ENCODE results near the gene SMARCA5.
A peak's percentile ranks its signal among the peaks of the same experiment; 100 is the strongest.

Gene SMARCA5

GRCh38 chr4:143531788-143532491 is 18.4 kb downstream of the SMARCA5 start:
- no peak for DNase-seq (ENCODE audit: low spot score)

GRCh38 chr4:143538979-143539669 is 25.6 kb downstream of the SMARCA5 start:
- no peak for DNase-seq (ENCODE audit: low spot score)

GRCh38 chr4:143539670-143540023 is 26.1 kb downstream of the SMARCA5 start:
- no peak for DNase-seq (ENCODE audit: low spot score)

GRCh38 chr4:143549928-143550327 is 36.4 kb downstream of the SMARCA5 start:
- DNase-seq (ENCODE audit: low spot score) = no peak

- DNase-seq (ENCODE audit: low spot score) = no peak
Measured at GRCh38 chr4:143554728-143555597, 41.5 kb downstream of the SMARCA5 start.

- DNase-seq (ENCODE audit: low spot score) = no peak
Measured at GRCh38 chr4:143555676-143556075, 42.2 kb downstream of the SMARCA5 start.

- no peak for DNase-seq (ENCODE audit: low spot score)
Measured at GRCh38 chr4:143558286-143558685, 44.8 kb downstream of the SMARCA5 start.

GRCh38 chr4:143558823-143559756 is 45.6 kb downstream of the SMARCA5 start:
- peak; percentile 68 for DNase-seq (ENCODE audit: low spot score)

GRCh38 chr4:143559757-143560147 is 46.2 kb downstream of the SMARCA5 start:
- DNase-seq (ENCODE audit: low spot score) = no peak

GRCh38 chr4:143564472-143564871 is 51.0 kb downstream of the SMARCA5 start:
- DNase-seq (ENCODE audit: low spot score) = no peak

GRCh38 chr4:143575331-143575730 is 61.8 kb downstream of the SMARCA5 start:
- no peak for DNase-seq (ENCODE audit: low spot score)

GRCh38 chr4:143581331-143581946 is 67.9 kb downstream of the SMARCA5 start:
- no peak for DNase-seq (ENCODE audit: low spot score)

GRCh38 chr4:143585548-143585947 is 72.0 kb downstream of the SMARCA5 start:
- no peak for DNase-seq (ENCODE audit: low spot score)

- no peak for DNase-seq (ENCODE audit: low spot score)
Measured at GRCh38 chr4:143586080-143586479, 72.6 kb downstream of the SMARCA5 start.

GRCh38 chr4:143587703-143588102 is 74.2 kb downstream of the SMARCA5 start:
- no peak for DNase-seq (ENCODE audit: low spot score)

GRCh38 chr4:143597276-143597675 is 83.8 kb downstream of the SMARCA5 start:
- DNase-seq (ENCODE audit: low spot score) = no peak

- no peak for DNase-seq (ENCODE audit: low spot score)
Measured at GRCh38 chr4:143598816-143599215, 85.3 kb downstream of the SMARCA5 start.

- no peak for DNase-seq (ENCODE audit: low spot score)
Measured at GRCh38 chr4:143599827-143600226, 86.3 kb downstream of the SMARCA5 start.

GRCh38 chr4:143606480-143606879 is 93.0 kb downstream of the SMARCA5 start:
- DNase-seq (ENCODE audit: low spot score) = no peak
